NCI-H187 treated with DMSO at 0.1 percent for 48 hours (cell line): ENCODE measurements around the gene HAND2.

ENCODE experiments used
- DNase-seq: peaks from one replicate; lab custom pipeline; 2025; lab: John Stamatoyannopoulos, UW

HAND2 gene

GRCh38 chr4:173536808-173537429, 6.9 kb upstream of the HAND2 start:
- DNase-seq: no peak

GRCh38 chr4:173535957-173536356, 5.9 kb upstream of the HAND2 start:
- DNase-seq: no peak

- DNase-seq: no peak
Measured at GRCh38 chr4:173535165-173535902, 5.3 kb upstream of the HAND2 start.

- no peak for DNase-seq
Measured at GRCh38 chr4:173534434-173534833, 4.4 kb upstream of the HAND2 start.

- DNase-seq: no peak
Measured at GRCh38 chr4:173532725-173533511, 2.9 kb upstream of the HAND2 start.

GRCh38 chr4:173531086-173531965, 1.3 kb upstream of the HAND2 start:
- no peak for DNase-seq

- no peak for DNase-seq
Measured at GRCh38 chr4:173530326-173531085, 477 bp upstream of the HAND2 start.

- DNase-seq: no peak
Measured at GRCh38 chr4:173528378-173529321, 1.4 kb downstream of the HAND2 start.

- no peak for DNase-seq
Measured at GRCh38 chr4:173527103-173527891, 2.7 kb downstream of the HAND2 start.

GRCh38 chr4:173526724-173527102, 3.3 kb downstream of the HAND2 start:
- DNase-seq: no peak

GRCh38 chr4:173526027-173526482, 4.0 kb downstream of the HAND2 start:
- DNase-seq: no peak

GRCh38 chr4:173525118-173526011, 4.7 kb downstream of the HAND2 start:
- no peak for DNase-seq

- DNase-seq: no peak
Measured at GRCh38 chr4:173524218-173525117, 5.6 kb downstream of the HAND2 start.

GRCh38 chr4:173522951-173523395, 7.1 kb downstream of the HAND2 start:
- DNase-seq: no peak

GRCh38 chr4:173522160-173522950, 7.7 kb downstream of the HAND2 start:
- DNase-seq: no peak
